K562 (cell line): ENCODE measurements around the gene CHPF2. TPM values are rescaled to one million over a fixed set of nuclear protein-coding genes. Genes with fewer than 3 reads are reported as not detected.

Experiments used
- ATAC-seq: fragments of 200-7000 bp; cut with Tn5 transposase; 3 replicates; pipeline ENCODE4 v1.9.1; 2020; ENCODE audit warnings: moderate library complexity
- BruUV-seq: library from RNA; stranded (reverse); fragments of 400-500 nt; replicated peaks from 2 replicates; lab custom pipeline; 2021; lab: Mats Ljungman, UMichigan
- CTCF ChIA-PET: fragments of 300-600 bp; formaldehyde crosslinking; extraction: SDS; loops from one replicate; lab custom pipeline; 2021; ENCODE audit warnings: low intra/inter-chr PET ratio; lab: Yijun Ruan, JAX
- POLR2A ChIA-PET: fragments of 300-600, 350-650 bp; sonication (Branson Sonifier 250); formaldehyde crosslinking; extraction: SDS; loops from one replicate; lab custom pipeline; 2021; ENCODE audit warnings: antibody characterized with exemption, inconsistent platforms; lab: Yijun Ruan, JAX
- DNase-seq, 4 experiments: peaks; one replicate each; pipeline versions ENCODE4 v3.0.0 to v3.0.0-alpha.2; 2011 to 2018; ENCODE audit warnings: low spot score in 3 of 4, mixed read lengths in 3 of 4; ENCODE audit errors: extremely low read depth in 1 of 4
- FAIRE-seq: peaks from 2 replicates; lab custom pipeline; 2011; peaks lifted over from hg19 to GRCh38; lab: Jason Lieb, UNC
- H2AFZ ChIP-seq: 2 replicates; pipeline ENCODE4 v1.6.0; 2011; ENCODE audit warnings: low read depth, low read length, control low read depth, inconsistent platforms
- H3K27ac ChIP-seq: fragments of 200-600 bp; 3 replicates; pipeline ENCODE4 v1.8.0; 2011; ENCODE audit warnings: low read depth, mild to moderate bottlenecking, control low read depth, inconsistent platforms, low read length, moderate library complexity, mixed read lengths; ENCODE audit errors: extremely low read depth
- H3K27me3 ChIP-seq, 2 experiments: fragments of 300-600 bp in 1 of 2; 2 replicates in 1 of 2; 3 replicates in 1 of 2; pipeline versions ENCODE4 v1.6.0 to v1.8.0; 2011; ENCODE audit warnings: inconsistent platforms in 2 of 2, low read length in 2 of 2, mild to moderate bottlenecking in 1 of 2, mixed read lengths in 1 of 2, moderate library complexity in 1 of 2; ENCODE audit not compliant: control insufficient read depth in 2 of 2, insufficient read depth in 2 of 2
- H3K36me3 ChIP-seq: fragments of 300-600 bp; 3 replicates; pipeline ENCODE4 v1.8.0; 2011; ENCODE audit warnings: mild to moderate bottlenecking, low read length, inconsistent platforms; ENCODE audit not compliant: control insufficient read depth, insufficient read depth
- H3K4me1 ChIP-seq, 2 experiments: fragments of 200-600 bp in 1 of 2; replicated peaks in 1 of 2; 2 replicates in 1 of 2; 3 replicates in 1 of 2; pipeline versions ENCODE4 v1.5.1 to v1.8.0; 2011; ENCODE audit warnings: inconsistent platforms in 2 of 2, low read length in 2 of 2, mild to moderate bottlenecking in 1 of 2, mixed read lengths in 1 of 2, moderate library complexity in 1 of 2; ENCODE audit not compliant: control insufficient read depth in 2 of 2, insufficient read depth in 2 of 2
- H3K4me2 ChIP-seq: 2 replicates; pipeline ENCODE4 v1.6.1; 2011; ENCODE audit warnings: low read length, control low read depth, inconsistent platforms, mixed read lengths; ENCODE audit not compliant: insufficient read depth
- H3K4me3 ChIP-seq: fragments of 200-600 bp; sonication (generic), shearing (Covaris generic); 2 replicates; pipeline ENCODE4 v1.5.1; 2016; ENCODE audit warnings: control low read depth, inconsistent platforms
- H3K79me2 ChIP-seq: fragments of 200-600 bp; 3 replicates; pipeline ENCODE4 v1.8.0; 2011; ENCODE audit warnings: low read length, inconsistent platforms; ENCODE audit not compliant: control insufficient read depth, insufficient read depth
- H3K9ac ChIP-seq, 2 experiments: 2 replicates each; pipeline versions ENCODE4 v1.6.0 to v1.6.1; 2011; ENCODE audit warnings: low read depth in 2 of 2, low read length in 2 of 2, control low read depth in 1 of 2, inconsistent platforms in 1 of 2, mild to moderate bottlenecking in 1 of 2, mixed read lengths in 1 of 2; ENCODE audit not compliant: insufficient read depth in 1 of 2
- H3K9me1 ChIP-seq: one replicate; pipeline ENCODE4 v1.6.0; 2011; ENCODE audit warnings: inconsistent platforms, mild to moderate bottlenecking, low read length, moderate library complexity; ENCODE audit not compliant: control insufficient read depth, insufficient read depth
- H3K9me3 ChIP-seq: replicated peaks from 2 replicates; pipeline ENCODE4 v1.5.1; 2011; ENCODE audit warnings: low read depth, low read length, inconsistent platforms; ENCODE audit not compliant: control insufficient read depth, insufficient read depth
- H4K20me1 ChIP-seq: replicated peaks from 2 replicates; pipeline ENCODE4 v1.6.1; 2011; ENCODE audit warnings: low read length, inconsistent platforms, mixed read lengths; ENCODE audit not compliant: control insufficient read depth, insufficient read depth
- EZH2 ChIP-seq: IDR thresholded peaks from 2 replicates; pipeline ENCODE4 v1.6.1; 2012; ENCODE audit warnings: low read depth, mild to moderate bottlenecking, inconsistent platforms, low read length, borderline replicate concordance
- FOXK1 ChIP-seq: sonication (generic); formaldehyde crosslinking; IDR thresholded peaks from 2 replicates; pipeline ENCODE4 v1.8.0; 2022; ENCODE audit warnings: missing genetic modification reagents, mild to moderate bottlenecking, borderline replicate concordance
- HMG20A ChIP-seq: fragments of 450-650 bp; formaldehyde crosslinking; conservative IDR thresholded peaks from 2 replicates; pipeline ENCODE4 v1.4.0; 2020; ENCODE audit warnings: mild to moderate bottlenecking, mixed read lengths
- KDM1A ChIP-seq, 2 experiments: fragments of 450-650 bp; IDR thresholded peaks; 2 replicates each; pipeline ENCODE4 v1.6.1; 2016; ENCODE audit warnings: mild to moderate bottlenecking in 2 of 2
- POLR2B ChIP-seq: fragments of 450-650 bp; IDR thresholded peaks from 2 replicates; pipeline ENCODE4 v1.6.1; 2018; ENCODE audit warnings: low read depth; ENCODE audit not compliant: partially characterized antibody
- POLR2H ChIP-seq: IDR thresholded peaks from 2 replicates; pipeline ENCODE4 v1.6.1; 2016; ENCODE audit warnings: missing genetic modification characterization, low read depth, mild to moderate bottlenecking, control low read depth, missing compliant biosample characterization, moderate library complexity
- PURB ChIP-seq: sonication (generic); formaldehyde crosslinking; IDR thresholded peaks from 2 replicates; pipeline ENCODE4 v1.9.0; 2021; ENCODE audit warnings: low read depth, mild to moderate bottlenecking, missing genetic modification reagents
- RUNX1 ChIP-seq: sonication (generic); IDR thresholded peaks from 2 replicates; pipeline ENCODE4 v1.6.1; 2016; ENCODE audit warnings: antibody characterized with exemption, low read depth
- TRIM28 ChIP-seq: fragments of 450-650 bp; IDR thresholded peaks from 2 replicates; pipeline ENCODE4 v1.6.1; 2017
- ZNF217 ChIP-seq: sonication (generic); formaldehyde crosslinking; IDR thresholded peaks from 2 replicates; pipeline ENCODE4 v1.8.0; 2022; ENCODE audit warnings: mild to moderate bottlenecking, missing genetic modification reagents
- ZNF263 ChIP-seq: sonication (generic); formaldehyde crosslinking; IDR thresholded peaks from 2 replicates; pipeline ENCODE4 v1.8.0; 2022; ENCODE audit warnings: mild to moderate bottlenecking, missing genetic modification reagents, borderline replicate concordance
- ZNF408 ChIP-seq: fragments of 250-450 bp; sonication (Bioruptor Pico); IDR thresholded peaks from 2 replicates; pipeline ENCODE4 v1.4.0; 2020; ENCODE audit warnings: low read depth, mild to moderate bottlenecking, moderate library complexity
- ZSCAN29 ChIP-seq: fragments of 450-650 bp; IDR thresholded peaks from 2 replicates; pipeline ENCODE4 v1.6.1; 2017
- WGBS: fragments of 100-300 bp; shearing (Covaris generic); methylation state at CpG from one replicate; pipeline ENCODE4 v1.1.6; 2016; ENCODE audit warnings: low coverage, mixed read lengths; ENCODE audit not compliant: insufficient coverage; ENCODE audit errors: missing lambda C conversion rate; 5-methylcytosine and 5-hydroxymethylcytosine counted together
- in situ Hi-C: fragments of 300-500 bp; cut with MboI; formaldehyde crosslinking; loops from 4 replicates; pipeline ENCODE4 v1.15.0; 2018; ENCODE audit warnings: inconsistent platforms, mixed read lengths
- intact Hi-C: fragments of 100-400 bp; cut with micrococcal nuclease; formaldehyde crosslinking; loops from 2 replicates; pipeline ENCODE4 v1.14.2; 2022
- polyA plus RNA-seq, 8 experiments: library from polyadenylated mRNA; depleted of rRNA in 4 of 8; stranded (reverse) in 5 of 8; unstranded in 3 of 8; fragments of >200 nt; fragmentation: Nextera tagmentation in 2 of 8; fragmentation: Illumina TruSeq in 1 of 8; extraction: Ambion mirVana in 2 of 8; extraction: Trizol in 1 of 8; gene quantifications; 2 replicates each; pipeline versions ENCODE4 v1.2.1 to v1.2.3, GENCODE V29; 2011 to 2014; ENCODE audit warnings: inconsistent platforms in 1 of 8, missing spikeins in 1 of 8
- total RNA-seq, 7 experiments: library from RNA; depleted of rRNA in 6 of 7; stranded (reverse); fragments of >200 nt in 6 of 7; fragmentation: Illumina TruSeq in 2 of 7; extraction: Trizol in 2 of 7; gene quantifications; 2 replicates each; pipeline versions ENCODE4 v1.2.1 to v1.2.3, GENCODE V29; 2011 to 2021; ENCODE audit warnings: low replicate concordance in 1 of 7
- TF ChIP-seq, protein P1 (sequence below): sonication (generic); formaldehyde crosslinking; IDR thresholded peaks from 2 replicates; pipeline ENCODE4 v1.9.0; 2022; ENCODE audit warnings: mild to moderate bottlenecking, missing genetic modification reagents
- TF ChIP-seq, protein P2 (sequence below): fragments of 150-350 bp; IDR thresholded peaks from 2 replicates; pipeline ENCODE4 v1.6.1; 2014; ENCODE audit warnings: low read depth, mild to moderate bottlenecking, low read length, borderline replicate concordance
- TF ChIP-seq, protein P3 (sequence below), 3 experiments: fragments of 200-800 bp in 1 of 3; sonication (Bioruptor generic) in 1 of 3; sonication (generic) in 1 of 3; formaldehyde crosslinking in 1 of 3; IDR thresholded peaks; 2 replicates each; pipeline versions ENCODE4 v1.6.1 to v1.8.0; 2016 to 2022; ENCODE audit warnings: mild to moderate bottlenecking in 2 of 3, missing compliant biosample characterization in 2 of 3, missing genetic modification characterization in 2 of 3, missing genetic modification reagents in 1 of 3

Gene CHPF2
- total and polyA plus RNA-seq, 9 of the 15 experiments (the other 6 are each of a cell fraction or from before 2014, with no cell fraction given) = 0.08 to 32.8 (median 10.5) TPM

DNA sequence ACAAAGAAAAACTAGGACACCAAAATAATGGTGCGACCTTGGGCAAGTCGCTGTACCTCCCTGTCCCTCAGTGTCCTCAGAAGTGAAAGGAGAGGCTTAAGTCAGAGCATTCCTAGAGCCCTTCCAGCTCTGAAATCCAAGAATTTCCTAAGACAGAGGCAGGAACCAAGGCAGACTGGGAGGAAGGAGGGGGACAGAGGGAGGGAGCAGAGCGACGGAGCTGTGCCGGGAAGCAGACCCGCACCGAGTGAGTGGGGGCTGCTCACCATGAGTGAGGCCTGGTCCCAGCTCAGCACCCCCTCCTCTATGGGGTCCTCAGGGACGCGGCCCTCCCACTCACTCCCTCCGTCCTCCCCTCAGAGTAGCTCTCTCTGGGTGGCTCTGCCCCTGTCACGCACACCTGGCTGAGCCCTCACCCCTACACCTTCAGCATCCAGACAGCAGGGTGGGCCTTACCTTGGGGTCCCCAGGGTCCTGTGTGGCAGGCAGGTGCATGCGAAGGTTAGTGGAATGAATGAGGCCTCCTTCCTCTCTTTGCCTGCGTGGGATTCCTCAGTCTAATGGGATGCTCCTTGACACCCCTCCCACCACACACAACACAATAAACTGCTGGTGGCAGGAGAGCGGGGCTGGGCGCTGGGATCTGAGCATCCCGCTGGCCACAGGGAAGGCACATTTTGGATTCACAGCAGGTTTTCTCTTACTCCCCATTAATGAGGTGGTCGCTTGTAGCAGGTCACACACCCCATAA lies 20.9 kb downstream of the CHPF2 start:
- intact Hi-C loops = no loop called here
- whole genome bisulfite sequencing = 11% methylated on average over 17 of the region's 17 CpGs
- Histone ChIP-seq H3K79me2 (no peaks in the 10 kb centered on the region), H3K9me3 (no peaks in the 10 kb centered on the region), H4K20me1 (peaks cover 26% of the 10 kb centered on the region), H3K9me1 (no peaks in the 10 kb centered on the region), H3K9ac (no peak overlapping the region), H3K4me2 (no peak overlapping the region), H3K36me3 (no peaks in the 10 kb centered on the region), H3K27me3 (peaks cover 61 to 81% of the 10 kb centered on the region in 2 experiments), H3K4me3 (no peak overlapping the region), H3K4me1 (peaks cover 15 to 42% of the 10 kb centered on the region in 2 experiments; a peak in 4 of 5 replicates), H3K27ac (no peak overlapping the region), H2AFZ (no peak overlapping the region)
- in situ Hi-C loops = no loop called here
- FAIRE-seq (no peak), ATAC-seq (no peak), DNase-seq (no peak)
- ChIA-PET CTCF (no interaction called here), POLR2A (interaction anchor here (1.1 to 2.3 kb wide), 2 partner anchors 11 to 12 kb away, joined by 3 to 14 read pairs; no protein-coding TSS in a partner anchor)
- no peak for TF ChIP-seq TRIM28
- TF ChIP-seq, protein P1, sequence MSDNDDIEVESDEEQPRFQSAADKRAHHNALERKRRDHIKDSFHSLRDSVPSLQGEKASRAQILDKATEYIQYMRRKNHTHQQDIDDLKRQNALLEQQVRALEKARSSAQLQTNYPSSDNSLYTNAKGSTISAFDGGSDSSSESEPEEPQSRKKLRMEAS (CRISPR knock-in tag) = no peak
- no peak for TF ChIP-seq KDM1A (IDR thresholded peaks at IDR 0.05)
- no peak for TF ChIP-seq ZSCAN29
- TF ChIP-seq RUNX1 = no peak
- TF ChIP-seq FOXK1 = no peak
- TF ChIP-seq, protein P2, sequence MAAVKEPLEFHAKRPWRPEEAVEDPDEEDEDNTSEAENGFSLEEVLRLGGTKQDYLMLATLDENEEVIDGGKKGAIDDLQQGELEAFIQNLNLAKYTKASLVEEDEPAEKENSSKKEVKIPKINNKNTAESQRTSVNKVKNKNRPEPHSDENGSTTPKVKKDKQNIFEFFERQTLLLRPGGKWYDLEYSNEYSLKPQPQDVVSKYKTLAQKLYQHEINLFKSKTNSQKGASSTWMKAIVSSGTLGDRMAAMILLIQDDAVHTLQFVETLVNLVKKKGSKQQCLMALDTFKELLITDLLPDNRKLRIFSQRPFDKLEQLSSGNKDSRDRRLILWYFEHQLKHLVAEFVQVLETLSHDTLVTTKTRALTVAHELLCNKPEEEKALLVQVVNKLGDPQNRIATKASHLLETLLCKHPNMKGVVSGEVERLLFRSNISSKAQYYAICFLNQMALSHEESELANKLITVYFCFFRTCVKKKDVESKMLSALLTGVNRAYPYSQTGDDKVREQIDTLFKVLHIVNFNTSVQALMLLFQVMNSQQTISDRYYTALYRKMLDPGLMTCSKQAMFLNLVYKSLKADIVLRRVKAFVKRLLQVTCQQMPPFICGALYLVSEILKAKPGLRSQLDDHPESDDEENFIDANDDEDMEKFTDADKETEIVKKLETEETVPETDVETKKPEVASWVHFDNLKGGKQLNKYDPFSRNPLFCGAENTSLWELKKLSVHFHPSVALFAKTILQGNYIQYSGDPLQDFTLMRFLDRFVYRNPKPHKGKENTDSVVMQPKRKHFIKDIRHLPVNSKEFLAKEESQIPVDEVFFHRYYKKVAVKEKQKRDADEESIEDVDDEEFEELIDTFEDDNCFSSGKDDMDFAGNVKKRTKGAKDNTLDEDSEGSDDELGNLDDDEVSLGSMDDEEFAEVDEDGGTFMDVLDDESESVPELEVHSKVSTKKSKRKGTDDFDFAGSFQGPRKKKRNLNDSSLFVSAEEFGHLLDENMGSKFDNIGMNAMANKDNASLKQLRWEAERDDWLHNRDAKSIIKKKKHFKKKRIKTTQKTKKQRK = no peak
- TF ChIP-seq POLR2B = no peak
- no peak for TF ChIP-seq ZNF408 (CRISPR knock-in tag)
- no peak for TF ChIP-seq HMG20A (CRISPR knock-in tag)
- TF ChIP-seq PURB (CRISPR knock-in tag) = no peak
- TF ChIP-seq, protein P3, sequence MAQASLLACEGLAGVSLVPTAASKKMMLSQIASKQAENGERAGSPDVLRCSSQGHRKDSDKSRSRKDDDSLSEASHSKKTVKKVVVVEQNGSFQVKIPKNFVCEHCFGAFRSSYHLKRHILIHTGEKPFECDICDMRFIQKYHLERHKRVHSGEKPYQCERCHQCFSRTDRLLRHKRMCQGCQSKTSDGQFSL (CRISPR knock-in tag; IDR thresholded peaks at IDR 0.05) = no peak
- TF ChIP-seq, protein P3 (tag; IDR thresholded peaks at IDR 0.05) = no peak
- no peak for TF ChIP-seq POLR2H (tag)
- TF ChIP-seq EZH2 = 0 out of 2 replicates have a peak, but pooled peaks have one; percentile 71
- TF ChIP-seq ZNF217 (CRISPR knock-in tag) = no peak
- peak; percentile 62; the same call in 1 of the 2 replicates for TF ChIP-seq ZNF263 (CRISPR knock-in tag)
- no TSS peak for BruUV-seq
